ENCODE measurements around the gene KIZ. TPM values are rescaled to one million over a fixed set of nuclear protein-coding genes. Genes with fewer than 3 reads are reported as not detected.

KIZ gene, protein sequence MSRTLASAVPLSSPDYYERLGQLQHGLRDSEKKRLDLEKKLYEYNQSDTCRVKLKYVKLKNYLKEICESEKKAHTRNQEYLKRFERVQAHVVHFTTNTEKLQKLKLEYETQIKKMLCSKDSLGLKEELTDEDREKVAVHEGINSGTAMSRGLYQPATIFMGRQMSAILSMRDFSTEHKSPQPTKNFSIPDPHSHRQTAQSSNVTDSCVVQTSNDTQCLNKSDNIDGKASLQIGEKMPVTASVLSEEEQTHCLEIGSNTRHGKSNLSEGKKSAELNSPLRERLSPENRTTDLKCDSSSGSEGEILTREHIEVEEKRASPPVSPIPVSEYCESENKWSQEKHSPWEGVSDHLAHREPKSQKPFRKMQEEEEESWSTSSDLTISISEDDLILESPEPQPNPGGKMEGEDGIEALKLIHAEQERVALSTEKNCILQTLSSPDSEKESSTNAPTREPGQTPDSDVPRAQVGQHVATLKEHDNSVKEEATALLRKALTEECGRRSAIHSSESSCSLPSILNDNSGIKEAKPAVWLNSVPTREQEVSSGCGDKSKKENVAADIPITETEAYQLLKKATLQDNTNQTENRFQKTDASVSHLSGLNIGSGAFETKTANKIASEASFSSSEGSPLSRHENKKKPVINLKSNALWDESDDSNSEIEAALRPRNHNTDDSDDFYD
- total RNA-seq (2022; extraction: Qiagen RNA extraction; ENCODE audit: low read depth): 4.5 to 5.9 TPM (median 5.4 TPM) in 5 replicates

DNA sequence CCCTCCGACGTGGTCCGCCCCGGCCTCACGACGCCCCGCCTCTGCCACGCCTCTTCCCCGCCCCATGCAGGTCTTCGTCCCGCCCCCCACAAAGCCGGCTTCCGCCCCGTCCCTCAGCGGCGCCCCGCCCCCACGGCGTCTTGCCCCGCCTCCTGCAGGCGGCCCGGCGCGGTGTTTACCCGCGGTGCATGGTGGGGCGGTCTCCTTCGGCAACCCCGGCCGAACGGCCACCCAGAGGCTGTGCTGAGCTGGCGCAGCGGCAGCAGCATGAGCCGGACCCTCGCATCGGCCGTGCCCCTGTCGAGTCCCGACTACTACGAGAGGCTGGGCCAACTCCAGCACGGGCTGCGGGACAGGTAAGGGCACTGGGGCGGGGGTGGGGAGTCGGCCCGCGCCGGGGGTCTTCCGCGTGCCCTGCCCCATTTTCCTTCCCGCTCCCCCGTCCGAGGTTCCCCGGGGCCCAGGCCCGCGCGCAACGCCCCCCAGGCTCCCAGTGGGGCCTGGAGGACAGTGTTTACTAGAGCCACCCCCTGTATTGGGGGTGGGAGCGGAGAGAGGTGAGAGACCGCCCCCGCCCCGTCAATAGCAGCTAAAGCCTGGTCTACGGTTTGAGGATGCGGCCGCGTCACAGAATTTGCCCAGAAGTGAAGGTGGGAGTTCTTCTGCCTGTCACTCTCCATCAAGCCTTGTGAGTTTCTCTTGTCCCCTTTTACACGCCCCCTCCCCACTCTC is at the start of gene KIZ:
Gene KIZ, plus strand, starts transcription at position 234 of the 732 bp plus-strand sequence. Its CDS starts 34 bp downstream, at position 268.

DNA sequence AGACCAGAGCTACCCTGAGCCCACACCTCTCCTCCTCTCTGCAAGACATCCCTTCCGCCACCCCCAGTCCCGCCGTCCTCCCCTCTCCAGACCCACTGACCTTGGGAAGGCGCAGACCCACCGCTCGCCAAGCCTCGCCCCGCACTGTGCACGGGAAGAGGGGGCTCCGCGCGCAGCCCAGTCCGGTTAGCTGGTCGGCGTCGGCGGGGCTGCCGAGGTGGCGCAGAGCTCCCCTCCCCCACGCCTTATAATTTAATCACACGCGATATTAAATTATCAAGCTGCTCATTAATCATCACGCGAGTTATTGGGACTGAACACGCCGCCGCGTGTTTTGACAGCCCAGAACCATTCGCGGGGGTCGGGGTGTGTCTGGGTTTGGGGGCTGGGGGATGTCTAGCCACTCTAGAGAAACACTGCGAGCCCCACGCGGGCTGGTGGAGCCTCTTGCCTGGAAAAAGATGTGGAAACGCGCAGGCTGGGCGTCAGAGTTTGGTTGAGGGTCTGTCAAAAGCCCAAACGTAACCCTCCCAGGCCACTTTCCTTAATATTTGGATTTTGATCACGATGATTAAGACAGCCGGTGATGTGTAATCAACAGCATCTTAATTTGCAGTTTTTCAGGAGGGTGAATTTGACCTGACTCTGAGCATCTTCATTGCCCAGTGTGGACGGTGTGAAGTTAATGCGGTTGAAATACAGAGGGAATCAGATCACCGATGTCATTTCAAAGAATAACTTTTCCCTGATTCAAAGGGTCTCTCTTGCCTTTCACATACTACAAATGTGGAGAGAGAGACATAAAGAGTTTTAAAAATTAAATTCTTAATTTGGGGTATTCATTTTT is 19.5 kb upstream of the KIZ start, which contains the start of gene LINC00237:
Gene LINC00237, minus strand, starts transcription at position 188 of the 847 bp plus-strand sequence.

Other genes starting within 250 kb of the KIZ start
- not detected in 5 replicates for gene LINC00237, start 19.7 kb upstream of the KIZ start, total RNA-seq (2022; extraction: Qiagen RNA extraction; ENCODE audit: low read depth)
- gene XRN2, start 177.2 kb downstream of the KIZ start, total RNA-seq (2022; extraction: Qiagen RNA extraction; ENCODE audit: low read depth): 96.8 to 115 TPM (median 111 TPM) in 5 replicates